ENCODE results near the gene IGSF21.

GRCh38 chr1:18348354-18348753 lies 240.8 kb downstream of the IGSF21 start:
- TF ChIP-seq CTCF (conservative IDR thresholded peaks at IDR 0.05) (no peak), ZFX (IDR thresholded peaks at IDR 0.05) (no peak)
